Effector CD8-positive, alpha-beta T cell (primary cell): ENCODE results near the gene PFKL.
"Not testable (repeated sequence)": the region's sequence is repeated elsewhere in the genome, so short reads cannot be mapped to it uniquely, and the experiment has no call there.

Source experiments
- DNase-seq: peaks from one replicate; lab custom pipeline; 2025; lab: John Stamatoyannopoulos, UW

PFKL gene

DNA sequence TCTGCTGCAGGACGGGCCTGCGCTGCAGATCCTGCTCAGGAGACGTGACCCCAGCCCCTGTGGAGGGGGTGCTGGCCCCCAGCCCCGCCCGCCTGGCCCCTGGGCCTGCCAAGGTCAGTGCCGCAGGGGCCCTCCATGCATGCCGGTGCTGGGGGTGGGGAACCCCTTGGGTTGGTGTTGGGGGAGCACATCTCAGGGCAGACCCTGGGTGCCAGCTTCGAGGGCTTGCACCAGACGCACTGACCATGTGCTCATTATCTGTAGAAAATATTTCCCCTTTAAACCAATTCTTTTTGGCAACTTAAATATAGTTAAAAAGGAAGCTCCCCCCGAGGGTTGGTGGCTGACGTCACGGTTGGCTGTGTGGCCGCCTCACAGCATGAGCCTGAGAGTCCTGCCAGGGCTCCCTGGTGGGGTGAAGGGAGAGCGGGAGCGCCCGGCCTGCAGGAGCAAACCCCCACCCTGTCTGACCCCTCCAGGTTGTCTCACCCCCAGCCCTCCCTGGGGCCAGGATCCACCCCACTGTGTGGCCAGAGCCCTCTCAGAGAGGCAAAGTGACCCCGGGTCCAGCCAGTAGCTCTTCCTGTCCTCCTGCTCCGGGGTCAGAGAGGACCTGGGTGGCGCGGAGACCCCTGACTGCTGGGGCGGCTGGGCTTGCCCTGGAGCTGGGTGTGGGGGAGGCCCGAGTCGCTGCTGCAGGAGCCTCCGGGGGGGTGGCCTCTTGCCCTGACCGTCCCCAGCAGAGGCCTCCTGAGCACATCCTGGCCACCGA lies 5.3 kb upstream of the PFKL start:
- DNase-seq = no peak

GRCh38 chr21:44295163-44295573 lies 4.7 kb upstream of the PFKL start:
- DNase-seq = no peak

DNA sequence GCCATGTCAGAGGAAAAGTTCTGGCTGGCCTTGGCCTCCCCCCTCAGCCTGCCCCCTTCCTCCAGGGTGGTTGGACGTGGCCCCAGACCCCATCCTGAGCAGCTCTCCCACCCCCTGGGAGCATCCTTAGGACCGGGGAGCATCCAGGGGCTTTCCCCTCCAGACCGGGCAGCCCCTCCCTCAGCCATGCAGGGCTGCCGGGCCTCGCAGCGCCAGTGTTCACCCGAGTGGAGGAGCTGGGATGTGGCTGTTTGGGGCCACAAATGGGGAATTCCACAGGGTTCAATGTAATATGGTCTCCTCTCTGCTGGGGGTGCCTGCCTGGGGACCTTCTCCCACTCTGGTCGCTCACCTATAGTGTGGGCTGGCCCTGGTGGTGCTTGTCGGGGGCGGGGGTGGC lies 4.2 kb upstream of the PFKL start:
- DNase-seq = no peak

DNA sequence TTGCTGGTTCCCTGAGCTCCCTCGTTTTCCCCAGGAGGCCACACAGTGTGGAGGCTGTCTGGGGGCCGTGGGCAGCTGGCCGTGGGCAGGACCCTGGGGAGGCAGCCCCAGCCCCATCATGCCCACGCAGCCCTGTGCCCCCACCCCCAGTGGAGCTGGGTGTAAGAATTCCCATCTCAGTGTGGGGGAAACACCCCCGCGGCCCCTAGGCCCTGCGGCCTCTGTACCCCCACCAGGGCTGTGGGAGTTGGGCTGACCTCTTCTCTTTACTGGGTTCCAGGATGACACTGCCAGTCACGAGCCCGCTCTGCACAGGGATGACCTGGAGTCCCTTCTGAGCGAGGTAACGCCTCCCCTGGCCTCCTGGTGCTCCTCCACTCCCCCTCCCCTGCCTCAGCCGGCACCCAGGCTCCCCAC lies 3.7 kb upstream of the PFKL start:
- DNase-seq = no peak

DNA sequence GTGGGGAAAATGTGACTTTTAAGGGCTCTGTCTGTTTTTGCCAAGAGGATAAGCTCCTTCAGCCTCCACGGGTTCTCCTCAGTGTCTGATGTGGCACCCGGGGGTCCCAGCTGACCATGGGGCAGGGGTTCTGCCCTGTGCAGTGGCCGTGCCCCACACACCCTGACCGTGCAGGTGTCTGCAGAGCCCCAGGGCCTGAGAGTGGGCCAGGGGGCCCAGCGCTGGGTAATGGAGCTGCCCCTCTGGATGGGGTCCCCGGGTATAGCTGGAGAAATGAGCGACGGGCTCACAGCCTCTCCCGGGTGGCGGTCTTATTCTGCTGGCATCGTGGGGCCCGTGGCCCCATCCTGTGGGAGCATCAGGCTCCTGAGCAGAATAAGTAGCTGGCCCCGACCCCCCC lies 2.9 kb upstream of the PFKL start:
- no peak for DNase-seq

DNA sequence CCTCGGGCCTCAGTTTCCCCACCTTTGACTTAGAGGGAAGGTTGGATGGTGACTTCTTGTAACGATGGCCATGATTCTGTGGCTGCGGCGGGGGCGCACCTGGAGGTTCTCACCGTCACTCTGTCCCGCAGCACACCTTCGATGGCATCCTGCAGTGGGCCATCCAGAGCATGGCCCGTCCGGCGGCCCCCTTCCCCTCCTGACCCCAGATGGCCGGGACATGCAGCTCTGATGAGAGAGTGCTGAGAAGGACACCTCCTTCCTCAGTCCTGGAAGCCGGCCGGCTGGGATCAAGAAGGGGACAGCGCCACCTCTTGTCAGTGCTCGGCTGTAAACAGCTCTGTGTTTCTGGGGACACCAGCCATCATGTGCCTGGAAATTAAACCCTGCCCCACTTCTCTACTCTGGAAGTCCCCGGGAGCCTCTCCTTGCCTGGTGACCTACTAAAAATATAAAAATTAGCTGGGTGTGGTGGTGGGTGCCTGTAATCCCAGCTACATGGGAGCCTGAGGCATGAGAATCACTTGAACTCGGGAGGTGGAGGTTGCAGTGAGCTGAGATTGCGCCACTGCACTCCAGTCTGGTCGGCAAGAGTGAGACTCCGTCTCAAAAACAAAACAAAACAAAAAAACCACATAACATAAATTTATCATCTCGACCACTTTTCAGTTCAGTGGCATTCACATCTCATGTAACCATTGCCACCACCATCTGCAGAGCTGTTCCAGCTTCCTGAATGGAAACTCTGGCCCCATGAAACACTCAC lies 2.1 kb upstream of the PFKL start:
- DNase-seq = peak; percentile 47

DNA sequence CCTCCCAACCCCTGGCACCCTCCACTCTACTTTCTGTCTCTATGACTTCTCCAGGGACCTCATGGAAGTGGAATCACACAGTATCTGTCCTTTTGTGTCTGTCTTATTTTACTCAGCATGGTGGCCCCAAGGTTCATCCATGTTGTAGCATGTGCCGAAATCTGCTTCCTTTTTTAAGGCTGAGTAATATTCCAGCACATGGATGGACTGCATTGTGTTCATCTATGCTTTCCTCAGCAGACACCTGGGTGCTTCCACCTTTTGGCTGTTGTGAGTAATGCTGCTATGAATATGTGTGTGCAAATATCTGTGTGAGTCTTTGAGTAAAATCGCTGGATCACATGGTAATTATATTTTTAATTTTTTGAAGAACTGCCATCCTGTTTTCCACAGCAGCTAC lies 1.6 kb upstream of the PFKL start:
- DNase-seq = no peak

DNA sequence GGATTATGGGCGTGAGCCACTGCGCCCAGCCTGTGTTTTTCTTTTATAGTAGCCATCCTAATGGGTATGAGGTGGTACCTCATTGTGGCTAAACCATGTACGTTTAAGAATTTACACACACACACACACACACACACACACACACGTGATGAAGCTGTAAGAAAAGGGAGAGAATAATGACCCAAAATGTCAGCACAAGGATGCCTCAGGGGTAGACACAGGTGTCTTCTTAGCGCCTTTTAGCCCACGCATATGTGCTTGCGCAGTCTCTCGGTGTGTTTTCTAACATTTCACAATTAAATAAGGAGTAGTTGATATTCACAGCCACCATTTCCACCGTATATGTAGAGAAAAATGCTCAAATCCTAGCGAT lies 782 bp upstream of the PFKL start:
- no peak for DNase-seq

DNA sequence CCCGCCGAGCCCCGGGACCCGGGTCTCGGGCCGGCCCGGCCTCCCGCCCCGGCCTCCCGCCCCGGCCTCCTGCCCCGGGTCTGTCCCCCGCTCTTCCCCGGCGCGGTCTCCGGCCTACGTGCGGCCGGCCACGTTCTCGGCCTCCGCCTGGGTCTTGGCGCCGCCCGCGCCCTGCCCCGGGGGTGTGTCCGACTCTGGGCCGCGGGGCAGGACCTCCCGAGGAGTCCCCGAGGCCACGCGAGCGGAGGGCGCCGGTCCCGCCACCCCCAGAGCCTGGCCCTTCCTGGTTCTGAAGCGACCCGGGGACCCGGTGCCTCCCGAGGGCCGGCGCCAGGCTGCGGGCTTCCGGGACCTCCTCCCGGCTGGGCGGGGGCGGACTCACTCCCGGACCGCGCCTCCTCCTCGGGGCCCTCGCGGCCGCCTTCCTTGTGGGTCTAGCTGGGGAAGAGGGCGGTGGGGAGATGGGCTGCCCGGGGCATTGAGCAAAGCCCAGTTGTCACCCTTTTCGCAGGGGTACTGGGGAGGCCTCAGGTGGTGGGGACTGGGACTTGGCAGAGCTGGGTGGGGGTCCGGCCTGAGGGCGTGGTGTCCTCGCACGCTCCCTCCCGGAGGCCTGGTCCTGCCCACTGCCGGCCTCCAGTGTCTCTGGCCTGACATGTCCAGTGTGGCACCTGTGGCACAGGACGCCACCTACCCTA lies 558 bp downstream of the PFKL start:
- DNase-seq = peak; percentile 36

DNA sequence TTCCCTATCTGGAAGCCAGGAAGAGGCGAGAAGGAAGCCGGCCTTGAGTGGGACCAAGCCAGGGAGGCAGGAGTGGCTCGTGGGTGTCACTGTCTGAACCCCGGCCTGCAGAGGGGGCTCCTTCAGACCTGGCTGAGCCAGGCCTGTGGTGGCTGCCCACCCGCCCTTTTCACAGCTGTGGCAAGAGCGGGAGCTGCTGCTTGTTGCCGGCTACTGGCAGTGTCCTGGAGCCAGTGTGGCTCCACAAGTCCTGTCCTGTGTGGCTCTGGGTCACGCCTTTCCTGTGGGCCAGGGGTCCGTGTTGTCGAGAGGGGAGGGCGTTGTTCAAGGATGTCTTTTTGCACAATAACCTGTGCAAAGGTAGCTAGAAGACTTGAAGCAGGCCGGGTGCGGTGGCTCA lies 1.3 kb downstream of the PFKL start:
- no peak for DNase-seq

GRCh38 chr21:44301961-44302406 lies 2.1 kb downstream of the PFKL start:
- DNase-seq = no peak

GRCh38 chr21:44302573-44303401 lies 2.9 kb downstream of the PFKL start:
- DNase-seq = not testable (repeated sequence)

GRCh38 chr21:44303490-44303981 lies 3.7 kb downstream of the PFKL start:
- no peak for DNase-seq

DNA sequence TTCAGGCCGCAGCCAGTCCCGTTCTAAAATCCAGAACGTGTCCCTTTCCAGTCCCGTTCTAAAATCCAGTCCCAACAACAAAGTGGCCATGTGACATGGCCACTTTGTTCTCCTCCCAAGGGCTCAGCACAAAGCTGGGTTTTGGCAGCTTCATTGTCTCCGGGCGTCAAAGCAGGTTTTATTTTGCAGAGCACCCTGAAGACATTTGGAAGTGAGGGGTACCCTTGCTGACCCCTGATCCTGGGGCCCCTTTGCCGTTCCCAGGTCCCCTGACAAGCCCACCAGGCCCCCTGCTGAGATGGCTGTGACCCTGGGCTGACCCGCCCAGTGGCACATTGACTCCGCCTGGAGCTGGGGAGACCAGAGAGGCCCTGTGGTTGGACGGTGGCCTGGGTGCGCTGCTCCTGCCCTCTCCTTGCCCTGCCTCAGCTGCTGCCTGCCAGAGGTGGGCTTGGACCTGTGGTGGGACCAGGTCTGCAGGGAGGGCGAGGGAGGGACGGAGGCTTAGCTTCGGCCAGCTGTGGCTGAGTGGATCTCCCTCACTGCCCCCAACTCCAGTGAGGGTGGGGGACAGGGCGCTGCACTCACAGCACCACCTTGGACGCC lies 4.3 kb downstream of the PFKL start:
- no peak for DNase-seq

DNA sequence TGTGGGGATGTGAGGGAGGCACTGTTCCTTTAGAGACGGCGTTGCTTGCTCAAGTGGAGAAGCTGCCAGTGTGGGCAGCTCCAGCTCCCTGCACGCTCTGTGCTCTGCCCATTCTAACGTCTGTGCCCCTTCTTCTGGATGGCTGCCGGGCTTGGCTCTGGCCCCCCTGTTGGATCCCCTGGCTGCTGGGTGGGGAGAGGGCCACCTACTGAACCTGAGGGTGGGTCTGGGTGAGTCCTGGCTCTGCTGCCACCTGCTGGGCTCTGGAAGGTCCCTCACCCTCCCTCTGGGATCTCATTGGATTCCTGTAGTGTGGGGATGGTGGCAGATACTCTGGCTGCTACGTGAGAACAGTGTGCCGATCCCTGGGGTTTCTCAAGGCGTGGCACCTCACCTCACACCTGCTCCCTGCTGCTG lies 5.0 kb downstream of the PFKL start:
- DNase-seq = peak; percentile 16

GRCh38 chr21:44305691-44306090 lies 5.8 kb downstream of the PFKL start:
- DNase-seq = no peak

DNA sequence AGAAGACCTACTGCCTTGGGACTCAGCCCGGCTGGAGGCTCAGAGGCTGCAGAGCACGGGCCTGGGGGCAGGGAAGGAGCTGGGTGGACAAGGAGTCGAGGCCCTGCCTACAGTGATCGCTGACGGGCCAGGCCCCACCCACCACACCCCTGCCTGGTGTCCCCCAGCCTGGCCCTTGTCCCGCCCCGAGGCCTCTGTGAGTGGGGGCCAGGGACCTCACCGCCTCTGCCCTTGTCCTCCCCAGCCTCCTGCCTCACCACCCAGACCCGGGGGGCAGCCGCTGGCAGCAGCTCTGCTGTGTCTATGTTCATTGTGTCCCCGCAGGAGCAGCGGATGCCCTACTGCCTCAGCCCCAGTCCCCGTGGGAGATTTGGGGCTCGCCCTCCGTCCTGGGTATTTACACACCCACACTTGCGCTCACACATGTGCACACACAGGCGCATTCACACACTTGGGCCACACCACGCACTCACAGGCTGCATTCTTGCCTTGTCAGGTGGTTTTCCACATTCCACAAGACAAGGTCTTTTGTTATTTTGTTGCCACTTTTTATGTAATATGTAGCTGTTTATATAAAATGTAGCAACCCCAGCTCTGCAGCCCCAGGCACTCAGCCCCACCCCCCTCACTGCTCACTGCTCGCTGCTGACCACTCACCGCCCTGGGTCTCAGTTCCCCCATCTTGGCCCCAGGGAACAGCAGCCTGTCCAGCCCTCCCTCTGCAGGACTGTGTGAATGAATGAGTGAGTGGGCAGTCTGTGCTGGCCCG lies 7.3 kb downstream of the PFKL start:
- DNase-seq = no peak

- no peak for DNase-seq
Observed at GRCh38 chr21:44310628-44311507, 11.0 kb downstream of the PFKL start.

GRCh38 chr21:44312089-44312488 lies 12.2 kb downstream of the PFKL start:
- no peak for DNase-seq
